ENCODE data around the gene ZNF664.
"Not testable (repeated sequence)": the region's sequence is repeated elsewhere in the genome, so short reads cannot be mapped to it uniquely, and the experiment has no call there.

ZNF664 gene

GRCh38 chr12:123944696-123945095, 28.3 kb upstream of the ZNF664 start:
- TF ChIP-seq EZH2 (IDR thresholded peaks at IDR 0.05; ENCODE audit: borderline replicate concordance, low read depth, low read length, severe bottlenecking) (no peak), CTCF (IDR thresholded peaks at IDR 0.05; ENCODE audit: borderline replicate concordance, extremely low read depth, low read length, poor library complexity, severe bottlenecking) (no peak)
- no peak for DNase-seq
- H3K9ac ChIP-seq (ENCODE audit: low read depth, low read length) = no peak overlapping the region
- H3K36me3 ChIP-seq (ENCODE audit: insufficient read depth, low read length) = 0 out of 2 replicates have a peak, but pooled peaks cover 4% of the 10 kb centered on the region
- H3K4me1 ChIP-seq (ENCODE audit: insufficient read depth, low read length) = no peaks in the 10 kb centered on the region
- no peaks in the 10 kb centered on the region for H3K27me3 ChIP-seq (ENCODE audit: insufficient read depth, low read length, poor library complexity)
- no peak for ATAC-seq (ENCODE audit: insufficient read depth, low read depth)
- no peaks in the 10 kb centered on the region; the same call in 1 of the 2 replicates for H4K20me1 ChIP-seq (ENCODE audit: insufficient read depth, low read length)
- no peak overlapping the region for H3K4me3 ChIP-seq (ENCODE audit: low read depth in 1 of 2, low read length in 2 of 2)
- no peak overlapping the region for H3K4me2 ChIP-seq (ENCODE audit: insufficient read depth, low read length)
- H3K9me3 ChIP-seq (ENCODE audit: insufficient read depth, low read length, severe bottlenecking) = no peaks in the 10 kb centered on the region
- H2AFZ ChIP-seq (ENCODE audit: low read depth, low read length) = no peak overlapping the region
- H3K27ac ChIP-seq (ENCODE audit: low read length) = no peak overlapping the region
- H3K79me2 ChIP-seq (ENCODE audit: insufficient read depth, low read length) = no peaks in the 10 kb centered on the region

DNA sequence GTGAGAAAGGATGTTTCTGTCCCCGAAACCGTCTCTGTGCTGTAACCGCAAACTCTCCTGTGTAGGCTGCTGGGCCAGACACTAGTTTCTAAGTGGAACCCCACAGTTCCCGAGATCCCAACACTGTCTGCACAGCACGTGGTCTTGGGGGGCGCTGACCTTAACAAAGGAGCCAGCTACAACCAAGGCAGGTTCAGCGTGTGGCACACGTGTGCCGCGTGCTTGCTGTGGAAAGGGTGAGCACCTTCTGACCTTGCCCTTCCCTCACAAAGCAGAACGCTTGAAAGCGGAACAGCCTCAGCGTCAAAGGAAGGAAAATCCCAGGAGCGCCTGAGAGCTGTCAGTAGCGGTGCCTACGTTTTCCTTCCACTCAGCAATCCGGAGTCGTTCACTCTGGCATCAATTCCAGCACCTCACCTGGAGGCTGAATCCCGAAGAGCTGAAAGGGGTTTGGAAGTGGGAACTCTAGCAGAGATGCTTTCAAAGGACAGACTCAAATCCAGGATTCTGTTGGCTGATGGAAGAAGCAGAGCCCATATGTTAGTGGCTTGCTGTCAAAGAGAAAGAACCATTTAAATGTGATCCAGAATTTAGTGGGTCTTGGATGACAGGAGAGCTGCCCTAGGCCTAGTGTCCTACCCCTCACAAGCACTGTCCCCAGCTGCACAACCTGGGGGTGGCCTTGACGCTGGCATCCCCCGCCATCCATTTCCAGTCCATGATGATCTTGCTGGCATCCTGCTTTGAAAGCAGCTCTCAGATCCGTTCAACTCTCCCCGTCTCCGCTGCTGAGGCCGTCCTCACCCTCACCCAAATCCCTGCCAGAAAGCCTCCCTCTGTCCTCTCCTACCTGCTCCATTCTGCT, 27.5 kb upstream of the ZNF664 start:
- no peak overlapping the region for H2AFZ ChIP-seq (ENCODE audit: low read depth, low read length)
- DNase-seq = no peak
- H4K20me1 ChIP-seq (ENCODE audit: insufficient read depth, low read length) = no peaks in the 10 kb centered on the region; the same call in 1 of the 2 replicates
- H3K36me3 ChIP-seq (ENCODE audit: insufficient read depth, low read length) = 0 out of 2 replicates have a peak, but pooled peaks cover 4% of the 10 kb centered on the region
- no peak overlapping the region for H3K9ac ChIP-seq (ENCODE audit: low read depth, low read length)
- H3K9me3 ChIP-seq (ENCODE audit: insufficient read depth, low read length, severe bottlenecking) = no peaks in the 10 kb centered on the region
- H3K79me2 ChIP-seq (ENCODE audit: insufficient read depth, low read length) = no peaks in the 10 kb centered on the region
- no peak for TF ChIP-seq EZH2 (IDR thresholded peaks at IDR 0.05; ENCODE audit: borderline replicate concordance, low read depth, low read length, severe bottlenecking)
- TF ChIP-seq CTCF (IDR thresholded peaks at IDR 0.05; ENCODE audit: borderline replicate concordance, extremely low read depth, low read length, poor library complexity, severe bottlenecking) = no peak
- no peak overlapping the region for H3K4me2 ChIP-seq (ENCODE audit: insufficient read depth, low read length)
- no peaks in the 10 kb centered on the region for H3K4me1 ChIP-seq (ENCODE audit: insufficient read depth, low read length)
- no peaks in the 10 kb centered on the region for H3K27me3 ChIP-seq (ENCODE audit: insufficient read depth, low read length, poor library complexity)
- H3K27ac ChIP-seq (ENCODE audit: low read length) = no peak overlapping the region
- no peak overlapping the region for H3K4me3 ChIP-seq (ENCODE audit: low read depth in 1 of 2, low read length in 2 of 2)
- no peak for ATAC-seq (ENCODE audit: insufficient read depth, low read depth)

DNA sequence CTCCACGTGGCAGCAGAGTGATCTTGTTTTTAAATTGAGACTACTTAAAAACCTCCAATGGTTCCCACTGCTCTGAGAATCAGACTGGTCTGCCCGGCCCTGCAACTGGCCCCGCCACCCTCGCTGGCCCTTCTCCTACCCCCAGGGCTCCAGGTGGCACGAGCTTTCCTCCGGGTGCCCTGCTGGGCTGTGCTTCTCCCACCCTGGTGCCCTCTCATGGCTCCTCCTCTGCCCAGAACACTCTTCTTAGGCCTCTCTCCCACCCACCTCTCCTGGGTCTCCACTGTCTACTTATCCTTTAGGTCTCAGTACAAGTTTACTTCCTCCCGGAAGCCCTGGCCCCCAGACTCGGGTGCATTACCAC, 26.9 kb upstream of the ZNF664 start:
- Histone ChIP-seq H3K4me3 (ENCODE audit: low read depth in 1 of 2, low read length in 2 of 2) (no peak overlapping the region), H4K20me1 (ENCODE audit: insufficient read depth, low read length) (no peaks in the 10 kb centered on the region; the same call in 1 of the 2 replicates), H3K27ac (ENCODE audit: low read length) (no peak overlapping the region), H3K27me3 (ENCODE audit: insufficient read depth, low read length, poor library complexity) (no peaks in the 10 kb centered on the region), H3K9me3 (ENCODE audit: insufficient read depth, low read length, severe bottlenecking) (no peaks in the 10 kb centered on the region), H3K79me2 (ENCODE audit: insufficient read depth, low read length) (no peaks in the 10 kb centered on the region), H3K4me1 (ENCODE audit: insufficient read depth, low read length) (no peaks in the 10 kb centered on the region), H3K36me3 (ENCODE audit: insufficient read depth, low read length) (0 out of 2 replicates have a peak, but pooled peaks cover 4% of the 10 kb centered on the region), H3K4me2 (ENCODE audit: insufficient read depth, low read length) (no peak overlapping the region), H3K9ac (ENCODE audit: low read depth, low read length) (no peak overlapping the region), H2AFZ (ENCODE audit: low read depth, low read length) (no peak overlapping the region)
- ATAC-seq (ENCODE audit: insufficient read depth, low read depth) (no peak), DNase-seq (no peak)
- TF ChIP-seq EZH2 (IDR thresholded peaks at IDR 0.05; ENCODE audit: borderline replicate concordance, low read depth, low read length, severe bottlenecking) (no peak), CTCF (IDR thresholded peaks at IDR 0.05; ENCODE audit: borderline replicate concordance, extremely low read depth, low read length, poor library complexity, severe bottlenecking) (no peak)

- H4K20me1 ChIP-seq (ENCODE audit: insufficient read depth, low read length) = not testable (repeated sequence)
Measured at GRCh38 chr12:123946516-123947505, 26.2 kb upstream of the ZNF664 start.

DNA sequence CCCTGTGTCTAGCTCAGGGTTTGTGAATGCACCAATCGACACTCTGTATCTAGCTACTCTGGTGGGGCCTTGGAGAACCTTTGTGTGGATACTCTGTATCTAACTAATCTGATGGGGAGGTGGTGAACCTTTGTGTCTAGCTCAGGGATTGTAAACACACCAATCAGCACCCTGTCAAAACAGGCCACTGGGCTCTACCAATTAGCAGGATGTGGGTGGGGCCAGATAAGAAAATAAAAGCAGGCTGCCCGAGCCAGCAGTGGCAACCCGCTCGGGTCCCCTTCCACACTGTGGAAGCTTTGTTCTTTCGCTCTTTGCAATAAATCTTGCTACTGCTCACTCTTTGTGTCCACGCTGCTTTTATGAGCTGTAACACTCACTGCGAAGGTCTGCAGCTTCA, 25.5 kb upstream of the ZNF664 start:
- H3K36me3 ChIP-seq (ENCODE audit: insufficient read depth, low read length); ATAC-seq (ENCODE audit: insufficient read depth, low read depth); H3K27ac ChIP-seq (ENCODE audit: low read length); H3K4me2 ChIP-seq (ENCODE audit: insufficient read depth, low read length); H3K9ac ChIP-seq (ENCODE audit: low read depth, low read length); H3K4me1 ChIP-seq (ENCODE audit: insufficient read depth, low read length); H2AFZ ChIP-seq (ENCODE audit: low read depth, low read length); H3K27me3 ChIP-seq (ENCODE audit: insufficient read depth, low read length, poor library complexity); DNase-seq; H3K79me2 ChIP-seq (ENCODE audit: insufficient read depth, low read length); H3K4me3 ChIP-seq (ENCODE audit: low read depth in 1 of 2, low read length in 2 of 2); H3K9me3 ChIP-seq (ENCODE audit: insufficient read depth, low read length, severe bottlenecking); H4K20me1 ChIP-seq (ENCODE audit: insufficient read depth, low read length): not testable (repeated sequence)

More at GRCh38 chr12:123946516-123947505, 26.2 kb upstream of the ZNF664 start:
- H3K27ac ChIP-seq (ENCODE audit: low read length); H3K79me2 ChIP-seq (ENCODE audit: insufficient read depth, low read length); H3K4me1 ChIP-seq (ENCODE audit: insufficient read depth, low read length); H3K4me3 ChIP-seq (ENCODE audit: low read depth in 1 of 2, low read length in 2 of 2); DNase-seq; H3K36me3 ChIP-seq (ENCODE audit: insufficient read depth, low read length); H2AFZ ChIP-seq (ENCODE audit: low read depth, low read length); ATAC-seq (ENCODE audit: insufficient read depth, low read depth); H3K9ac ChIP-seq (ENCODE audit: low read depth, low read length); H3K4me2 ChIP-seq (ENCODE audit: insufficient read depth, low read length); H3K9me3 ChIP-seq (ENCODE audit: insufficient read depth, low read length, severe bottlenecking); H3K27me3 ChIP-seq (ENCODE audit: insufficient read depth, low read length, poor library complexity): not testable (repeated sequence)

Measured in DND-41 (cell line).